PC-3 (cell line): ENCODE measurements around the gene DNAJC5.

Source experiments
- EZH2 ChIP-seq: fragments of 300-600 bp; sonication (generic); IDR thresholded peaks from one replicate; pipeline ENCODE4 v1.6.1; 2017; ENCODE audit warnings: antibody characterized with exemption, mild to moderate bottlenecking, low read length; ENCODE audit not compliant: unreplicated experiment
- EZH2phosphoT487 ChIP-seq: fragments of 300-600 bp; sonication (generic); IDR thresholded peaks from 2 replicates; pipeline ENCODE4 v1.6.1; 2018; ENCODE audit warnings: mild to moderate bottlenecking, antibody characterized with exemption, low read length, borderline replicate concordance

GRCh38 chr20:63950701-63951397 is 55.9 kb downstream of the DNAJC5 start:
- TF ChIP-seq EZH2phosphoT487, result no peak
- no peak for TF ChIP-seq EZH2
